Ishikawa (cell line): ENCODE measurements around the gene HOPX.

Experiments used
- CEBPB ChIP-seq: IDR thresholded peaks from 2 replicates; pipeline ENCODE4 v1.6.1; 2012
- CREB1 ChIP-seq: IDR thresholded peaks from 2 replicates; pipeline ENCODE4 v1.6.1; 2012; ENCODE audit warnings: low read depth
- EGR1 ChIP-seq: IDR thresholded peaks from 2 replicates; pipeline ENCODE4 v1.6.1; 2012
- EP300 ChIP-seq: IDR thresholded peaks from 2 replicates; pipeline ENCODE4 v1.6.1; 2012; ENCODE audit warnings: borderline replicate concordance
- FOXM1 ChIP-seq: IDR thresholded peaks from 2 replicates; pipeline ENCODE4 v1.6.1; 2012; ENCODE audit warnings: low read depth, borderline replicate concordance
- MAX ChIP-seq: IDR thresholded peaks from 2 replicates; pipeline ENCODE4 v1.6.1; 2012
- NFIC ChIP-seq: IDR thresholded peaks from 2 replicates; pipeline ENCODE4 v1.6.1; 2012
- RAD21 ChIP-seq: IDR thresholded peaks from 2 replicates; pipeline ENCODE4 v1.6.1; 2012; ENCODE audit warnings: low read depth
- REST ChIP-seq: IDR thresholded peaks from 2 replicates; pipeline ENCODE4 v1.6.1; 2012; ENCODE audit warnings: low read depth, mild to moderate bottlenecking
- TAF1 ChIP-seq: IDR thresholded peaks from 2 replicates; pipeline ENCODE4 v1.6.1; 2012; ENCODE audit warnings: low read depth, mild to moderate bottlenecking
- TCF12 ChIP-seq: IDR thresholded peaks from 2 replicates; pipeline ENCODE4 v1.6.1; 2012; ENCODE audit warnings: low read depth
- TEAD4 ChIP-seq: IDR thresholded peaks from 2 replicates; pipeline ENCODE4 v1.6.1; 2012
- USF1 ChIP-seq: IDR thresholded peaks from 2 replicates; pipeline ENCODE4 v1.6.1; 2012
- YY1 ChIP-seq: IDR thresholded peaks from 2 replicates; pipeline ENCODE4 v1.6.1; 2012; ENCODE audit warnings: low read depth
- ZBTB7A ChIP-seq: IDR thresholded peaks from 2 replicates; pipeline ENCODE4 v1.6.1; 2012; ENCODE audit warnings: low read depth

HOPX gene

GRCh38 chr4:56686537-56687231 lies 5.6 kb upstream of the HOPX start:
- TF ChIP-seq TCF12 (no peak), EP300 (no peak), TAF1 (no peak), EGR1 (no peak), FOXM1 (no peak), YY1 (no peak), CREB1 (no peak)

GRCh38 chr4:56684320-56685050 lies 3.4 kb upstream of the HOPX start:
- TF ChIP-seq MAX (no peak), NFIC (no peak), ZBTB7A (no peak), RAD21 (no peak), TAF1 (no peak), YY1 (no peak), FOXM1 (no peak), TCF12 (no peak), CREB1 (no peak), USF1 (no peak)

- TF ChIP-seq TAF1 (no peak), MAX (no peak), TEAD4 (no peak), CEBPB (no peak), EGR1 (no peak), YY1 (no peak), ZBTB7A (no peak), RAD21 (no peak), USF1 (no peak), NFIC (no peak), FOXM1 (no peak), REST (no peak), TCF12 (no peak), EP300 (no peak), CREB1 (no peak)
Measured at GRCh38 chr4:56683455-56683854, 2.4 kb upstream of the HOPX start.

- TF ChIP-seq YY1 (no peak), NFIC (no peak), REST (no peak), USF1 (no peak), FOXM1 (no peak)
Measured at GRCh38 chr4:56681853-56682525, 893 bp upstream of the HOPX start.

- no peak for TF ChIP-seq RAD21
- no peak for TF ChIP-seq TAF1
- no peak for TF ChIP-seq CEBPB
- no peak for TF ChIP-seq USF1
Measured at GRCh38 chr4:56680266-56680665, 830 bp downstream of the HOPX start.
